Endothelial cell of umbilical vein (primary cell): ENCODE results near the gene ABR. TPM values are rescaled to one million over a fixed set of nuclear protein-coding genes. Genes with fewer than 3 reads are reported as not detected.

Experiments
- BruUV-seq: library from RNA; stranded (reverse); fragments of 400-500 nt; replicated peaks from 2 replicates; lab custom pipeline; 2021; lab: Mats Ljungman, UMichigan
- CTCF ChIA-PET: fragments of 300-600, 350-600 bp; sonication (Branson Sonifier 250); formaldehyde crosslinking; loops from one replicate; lab custom pipeline; 2021; ENCODE audit warnings: antibody characterized with exemption, inconsistent platforms; lab: Charles Lee
- POLR2A ChIA-PET: fragments of 300-600, 350-600 bp; sonication (Branson Sonifier 250); formaldehyde crosslinking; loops from one replicate; lab custom pipeline; 2021; ENCODE audit warnings: antibody characterized with exemption, inconsistent platforms; lab: Charles Lee
- DNase-seq: peaks from one replicate; pipeline ENCODE4 v3.0.0-alpha.2; 2011; ENCODE audit warnings: low read depth, low spot score
- FAIRE-seq: peaks from 2 replicates; lab custom pipeline; 2011; peaks lifted over from hg19 to GRCh38; lab: Jason Lieb, UNC
- H2AFZ ChIP-seq: 2 replicates; pipeline ENCODE4 v1.6.0; 2012; ENCODE audit warnings: low read depth, low read length, control low read depth, inconsistent platforms
- H3K27ac ChIP-seq: 2 replicates; pipeline ENCODE4 v1.5.1; 2011; ENCODE audit warnings: low read depth, mild to moderate bottlenecking, control low read depth, low read length, moderate library complexity; ENCODE audit not compliant: insufficient read depth
- H3K27me3 ChIP-seq, 2 experiments: 2 replicates each; pipeline versions ENCODE4 v1.6.0 to v1.6.1; 2011; ENCODE audit warnings: low read length in 2 of 2, mixed read lengths in 1 of 2; ENCODE audit not compliant: control insufficient read depth in 2 of 2, insufficient read depth in 2 of 2
- H3K36me3 ChIP-seq, 2 experiments: 2 replicates in 1 of 2; 3 replicates in 1 of 2; pipeline ENCODE4 v1.5.1; 2011; ENCODE audit warnings: low read length in 2 of 2, mild to moderate bottlenecking in 1 of 2, moderate library complexity in 1 of 2; ENCODE audit not compliant: control insufficient read depth in 2 of 2, insufficient read depth in 2 of 2; ENCODE audit errors: extremely low read depth in 1 of 2
- H3K4me1 ChIP-seq: 3 replicates; pipeline ENCODE4 v1.5.1; 2011; ENCODE audit warnings: mild to moderate bottlenecking, low read length; ENCODE audit not compliant: control insufficient read depth, insufficient read depth; ENCODE audit errors: extremely low read depth
- H3K4me2 ChIP-seq: 2 replicates; pipeline ENCODE4 v1.6.1; 2011; ENCODE audit warnings: low read length, control low read depth, mixed read lengths; ENCODE audit not compliant: insufficient read depth
- H3K4me3 ChIP-seq, 3 experiments: fragments of 200-600 bp in 1 of 3; sonication (generic), shearing (Covaris generic) in 1 of 3; replicated peaks in 1 of 3; 2 replicates each; pipeline ENCODE4 v1.5.1; 2011 to 2016; ENCODE audit warnings: control low read depth in 3 of 3, low read length in 3 of 3, mild to moderate bottlenecking in 2 of 3, inconsistent platforms in 1 of 3, low read depth in 1 of 3, moderate library complexity in 1 of 3; ENCODE audit not compliant: insufficient read depth in 1 of 3
- H3K79me2 ChIP-seq: 2 replicates; pipeline ENCODE4 v1.6.0; 2012; ENCODE audit warnings: low read length, inconsistent platforms; ENCODE audit not compliant: control insufficient read depth, insufficient read depth
- H3K9ac ChIP-seq: replicated peaks from 2 replicates; pipeline ENCODE3; 2011; ENCODE audit warnings: low read length, control low read depth; ENCODE audit not compliant: insufficient read depth; ENCODE audit errors: extremely low read depth
- H3K9me1 ChIP-seq: replicated peaks from 3 replicates; pipeline ENCODE4 v1.6.0; 2011; ENCODE audit warnings: mild to moderate bottlenecking, low read length; ENCODE audit not compliant: control insufficient read depth, insufficient read depth; ENCODE audit errors: extremely low read depth
- H3K9me3 ChIP-seq: replicated peaks from 2 replicates; pipeline ENCODE4 v1.5.1; 2012; ENCODE audit warnings: low read length, inconsistent platforms; ENCODE audit not compliant: control insufficient read depth, insufficient read depth
- H4K20me1 ChIP-seq: replicated peaks from 2 replicates; pipeline ENCODE3; 2011; ENCODE audit warnings: mild to moderate bottlenecking, low read length; ENCODE audit not compliant: control insufficient read depth, insufficient read depth; ENCODE audit errors: extremely low read depth
- EZH2 ChIP-seq: IDR thresholded peaks from 2 replicates; pipeline ENCODE4 v1.6.1; 2012; ENCODE audit warnings: borderline replicate concordance, low read depth, mild to moderate bottlenecking, moderate library complexity, low read length, inconsistent platforms; ENCODE audit not compliant: severe bottlenecking
- GATA2 ChIP-seq: IDR thresholded peaks from 2 replicates; pipeline ENCODE4 v1.7.0; 2011; ENCODE audit warnings: low read depth, mild to moderate bottlenecking, moderate library complexity, mixed read lengths, low read length; ENCODE audit not compliant: insufficient read length, insufficient read depth
- POLR2A ChIP-seq: IDR thresholded peaks from 2 replicates; pipeline ENCODE4 v1.6.1; 2012; ENCODE audit warnings: low read depth, mild to moderate bottlenecking, control low read depth, low read length
- dilution Hi-C: fragments of 300-500 bp; cut with MboI; formaldehyde crosslinking; loops from one replicate; pipeline ENCODE4 v1.15.0; 2019; ENCODE audit warnings: low sequenced_read_pairs; ENCODE audit not compliant: extremely low pct_ligation_motif_present
- intact Hi-C: fragments of 100-400 bp; cut with micrococcal nuclease; formaldehyde crosslinking; loops from one replicate; pipeline ENCODE4 v1.10.0; 2022
- polyA plus RNA-seq, 4 experiments: library from polyadenylated mRNA; depleted of rRNA in 3 of 4; stranded (reverse) in 3 of 4; unstranded in 1 of 4; fragments of >200 nt; gene quantifications; 2 replicates each; pipeline versions ENCODE4 v1.2.1 to v1.2.3, GENCODE V29; 2011 to 2012; ENCODE audit warnings: missing spikeins in 1 of 4
- total RNA-seq: library from RNA; stranded (reverse); gene quantifications from 2 replicates; pipeline ENCODE4 v1.2.3, GENCODE V29; 2021
- TF ChIP-seq, protein P1 (sequence below), 2 donors: IDR thresholded peaks; 1 replicate in 1 of 2; 2 replicates in 1 of 2; pipeline ENCODE4 v1.5.1; 2011; ENCODE audit warnings: low read length in 2 of 2, mild to moderate bottlenecking in 2 of 2, moderate library complexity in 2 of 2, control low read depth in 1 of 2, inconsistent platforms in 1 of 2, low read depth in 1 of 2; ENCODE audit not compliant: insufficient read depth in 1 of 2; ENCODE audit errors: extremely low read depth in 1 of 2

The ABR gene
- total and polyA plus RNA-seq, 2 donors (not counting 3 experiments of a cell fraction or from before 2014, with no cell fraction given): 83.5 to 96.8 TPM

DNA sequence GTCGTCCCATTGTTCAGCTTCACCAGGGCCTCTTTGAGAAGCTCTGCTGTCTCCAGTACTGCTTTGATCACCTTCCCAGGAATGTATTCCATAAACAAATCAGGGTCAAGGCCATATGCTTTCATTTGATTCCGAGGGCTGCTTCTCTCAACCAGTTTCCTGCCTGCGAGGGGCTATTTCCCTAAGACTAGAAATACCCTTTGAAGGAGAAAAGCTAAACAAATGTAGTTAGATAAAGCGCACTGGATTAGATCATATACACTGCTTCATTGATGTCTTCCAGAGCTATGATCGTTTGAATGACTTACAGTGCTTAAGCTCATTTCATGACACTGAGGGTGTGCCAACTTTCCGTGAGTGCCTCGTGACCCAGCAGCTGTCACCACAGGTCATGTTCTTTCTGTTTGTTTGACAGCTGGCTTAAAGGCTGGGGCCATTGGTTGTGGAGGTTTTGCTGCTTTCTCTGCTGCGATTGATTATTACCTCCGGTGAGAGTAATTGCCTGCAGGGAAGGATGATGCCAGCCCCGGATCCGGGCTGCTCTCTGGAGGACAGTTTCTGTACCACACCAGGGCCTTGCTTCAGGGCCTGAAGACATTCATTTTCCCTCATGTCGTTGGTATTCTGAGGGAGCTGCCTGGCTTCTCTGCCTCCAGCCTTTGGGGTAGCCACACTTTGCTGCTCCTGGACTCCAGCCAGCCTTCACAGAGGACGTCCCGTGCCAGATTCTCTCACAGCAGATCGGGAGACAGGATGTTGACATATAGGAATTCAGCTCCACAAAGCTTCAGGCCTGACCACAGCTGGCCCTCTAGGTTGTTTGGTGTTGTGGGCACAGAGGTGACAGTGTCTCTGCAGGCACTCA, 179.0 kb downstream of the ABR start:
- ChIA-PET CTCF (interaction anchor here (0.9 to 10.2 kb wide), 9 partner anchors 10 to 286 kb away, joined by 3 to 265 read pairs (median 5); partner anchors contain the start of gene VPS53), POLR2A (interaction anchor here (1.3 kb wide), 1 partner anchor 43 kb away, joined by 4 read pairs; no protein-coding TSS in a partner anchor)
- Histone ChIP-seq H3K9me1 (no peaks in the 10 kb centered on the region), H3K4me1 (peaks cover 70% of the 10 kb centered on the region), H3K27ac (peak overlapping the region; percentile 91), H3K79me2 (peaks cover 21% of the 10 kb centered on the region), H3K9ac (peak overlapping the region; percentile 50), H3K27me3 (no peaks in the 10 kb centered on the region), H4K20me1 (no peaks in the 10 kb centered on the region), H3K4me2 (peak overlapping the region; percentile 16), H2AFZ (no peak overlapping the region), H3K9me3 (no peaks in the 10 kb centered on the region), H3K4me3 (no peak overlapping the region), H3K36me3 (peaks cover 0 to 4% of the 10 kb centered on the region in 2 experiments)
- no TSS peak for BruUV-seq
- intact Hi-C loops: loop anchor here (1.0 kb wide), 1 partner anchor 55 kb away; no protein-coding TSS in a partner anchor
- FAIRE-seq (peak; percentile 98), DNase-seq (peak; percentile 87)
- dilution Hi-C loops: no loop called here
- TF ChIP-seq POLR2A (peak; percentile 19), GATA2 (no peak), EZH2 (no peak)
- TF ChIP-seq, protein P1, sequence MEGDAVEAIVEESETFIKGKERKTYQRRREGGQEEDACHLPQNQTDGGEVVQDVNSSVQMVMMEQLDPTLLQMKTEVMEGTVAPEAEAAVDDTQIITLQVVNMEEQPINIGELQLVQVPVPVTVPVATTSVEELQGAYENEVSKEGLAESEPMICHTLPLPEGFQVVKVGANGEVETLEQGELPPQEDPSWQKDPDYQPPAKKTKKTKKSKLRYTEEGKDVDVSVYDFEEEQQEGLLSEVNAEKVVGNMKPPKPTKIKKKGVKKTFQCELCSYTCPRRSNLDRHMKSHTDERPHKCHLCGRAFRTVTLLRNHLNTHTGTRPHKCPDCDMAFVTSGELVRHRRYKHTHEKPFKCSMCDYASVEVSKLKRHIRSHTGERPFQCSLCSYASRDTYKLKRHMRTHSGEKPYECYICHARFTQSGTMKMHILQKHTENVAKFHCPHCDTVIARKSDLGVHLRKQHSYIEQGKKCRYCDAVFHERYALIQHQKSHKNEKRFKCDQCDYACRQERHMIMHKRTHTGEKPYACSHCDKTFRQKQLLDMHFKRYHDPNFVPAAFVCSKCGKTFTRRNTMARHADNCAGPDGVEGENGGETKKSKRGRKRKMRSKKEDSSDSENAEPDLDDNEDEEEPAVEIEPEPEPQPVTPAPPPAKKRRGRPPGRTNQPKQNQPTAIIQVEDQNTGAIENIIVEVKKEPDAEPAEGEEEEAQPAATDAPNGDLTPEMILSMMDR (IDR thresholded peaks at IDR 0.05; ENCODE audit: extremely low read depth in 1 of 2, insufficient read depth in 1 of 2, low read depth in 1 of 2, low read length in 2 of 2): no peak
